ENCODE results near the gene TNS2. TPM values are rescaled to one million over a fixed set of nuclear protein-coding genes. Genes with fewer than 3 reads are reported as not detected.

Gene TNS2
- total and polyA plus RNA-seq, 2 of the 13 experiments (the other 11 are each of a cell fraction or from before 2014, with no cell fraction given), result 8.9 to 20.4 TPM

GRCh38 chr12:53046655-53047220 is 3.1 kb upstream of the TNS2 start (continued):
- TF ChIP-seq GMEB2 (CRISPR knock-in tag; IDR thresholded peaks at IDR 0.05; ENCODE audit: low read depth) (no peak), THAP11 (CRISPR knock-in tag; IDR thresholded peaks at IDR 0.05) (peak; percentile 21; the same call in 1 of the 2 replicates), HNRNPK (IDR thresholded peaks at IDR 0.05; ENCODE audit: low read depth, low read length, poor library complexity, severe bottlenecking) (peak; percentile 43), MLLT10 (CRISPR knock-in tag; IDR thresholded peaks at IDR 0.05) (no peak), ZMYM2 (CRISPR knock-in tag; IDR thresholded peaks at IDR 0.05) (no peak), FIP1L1 (IDR thresholded peaks at IDR 0.05; ENCODE audit: borderline replicate concordance, insufficient read depth, low read depth, low read length) (no peak), PAXIP1 (CRISPR knock-in tag; conservative IDR thresholded peaks at IDR 0.05) (0 out of 2 replicates have a peak, but pooled peaks have one; percentile 18), HCFC1 (IDR thresholded peaks at IDR 0.05; ENCODE audit: low read depth, low read length) (no peak), HOXD1 (CRISPR knock-in tag; IDR thresholded peaks at IDR 0.05) (no peak; the same call in 1 of the 2 replicates), ISL2 (CRISPR knock-in tag; IDR thresholded peaks at IDR 0.05) (no peak), KMT2B (CRISPR knock-in tag; IDR thresholded peaks at IDR 0.05) (0 out of 2 replicates have a peak, but pooled peaks have one; percentile 1), SRY (CRISPR knock-in tag; IDR thresholded peaks at IDR 0.05) (peak; percentile 27; the same call in 1 of the 2 replicates), ZFP82 (CRISPR knock-in tag; IDR thresholded peaks at IDR 0.05; ENCODE audit: borderline replicate concordance) (no peak), DPF2 (CRISPR knock-in tag; IDR thresholded peaks at IDR 0.05; ENCODE audit: borderline replicate concordance, low read depth) (no peak), ZNF547 (CRISPR knock-in tag; IDR thresholded peaks at IDR 0.05) (no peak), ZNF629 (CRISPR knock-in tag; conservative IDR thresholded peaks at IDR 0.05) (no peak), ZBTB2 (CRISPR knock-in tag; IDR thresholded peaks at IDR 0.05; ENCODE audit: low read depth) (no peak), MTA1 (CRISPR knock-in tag; IDR thresholded peaks at IDR 0.05; ENCODE audit: borderline replicate concordance) (no peak), POLR2AphosphoS5 (IDR thresholded peaks at IDR 0.05; ENCODE audit: low read depth, low read length) (peak; percentile 73), HMGA1 (CRISPR knock-in tag; conservative IDR thresholded peaks at IDR 0.05) (no peak), NR2F1 (CRISPR knock-in tag; IDR thresholded peaks at IDR 0.05) (no peak), TMF1 (CRISPR knock-in tag; IDR thresholded peaks at IDR 0.05; ENCODE audit: low read depth) (no peak), ZNF75D (CRISPR knock-in tag; IDR thresholded peaks at IDR 0.05; ENCODE audit: borderline replicate concordance) (no peak), BRF2 (CRISPR knock-in tag; IDR thresholded peaks at IDR 0.05) (no peak)

Data from HepG2 (cell line).